Measurements from ENCODE around the gene ENDOU. TPM values are rescaled to one million over a fixed set of nuclear protein-coding genes. Genes with fewer than 3 reads are reported as not detected.
"Not testable (repeated sequence)": the region's sequence is repeated elsewhere in the genome, so short reads cannot be mapped to it uniquely, and the experiment has no call there.

The ENDOU gene
- total RNA-seq, 1 donor from 2014 or later: not detected

- no peak for DNase-seq (ENCODE audit: low spot score)
These were observed 37.7 kb downstream of the ENDOU start for GRCh38 chr12:47687636-47688035.

GRCh38 chr12:47686645-47687240 lies 38.5 kb downstream of the ENDOU start:
- no peak for DNase-seq (ENCODE audit: low spot score)

- DNase-seq (ENCODE audit: low spot score): no peak
These were observed 45.5 kb downstream of the ENDOU start for GRCh38 chr12:47679785-47680184.

GRCh38 chr12:47672068-47672467 lies 53.2 kb downstream of the ENDOU start:
- no peak for DNase-seq (ENCODE audit: low spot score)

- not testable (repeated sequence) for DNase-seq (ENCODE audit: low spot score)
These were observed 57.4 kb downstream of the ENDOU start for GRCh38 chr12:47667935-47668334.

Other genes starting within 250 kb of the ENDOU start
- gene RPAP3, start 19.5 kb downstream of the ENDOU start, total RNA-seq: 20.2 TPM
- gene RAPGEF3, start 33.4 kb upstream of the ENDOU start, total RNA-seq: 54.8 TPM
- gene SLC48A1, start 47.7 kb upstream of the ENDOU start, total RNA-seq: 73.1 TPM
- 120 TPM for gene HDAC7, start 94.4 kb upstream of the ENDOU start, total RNA-seq
- 33.8 TPM for gene VDR, start 179.5 kb upstream of the ENDOU start, total RNA-seq
- gene TMEM106C, start 238.1 kb upstream of the ENDOU start, total RNA-seq: 101 TPM